H9 (cell line): ENCODE measurements around the gene CDC37L1. TPM values are rescaled to one million over a fixed set of nuclear protein-coding genes. Genes with fewer than 3 reads are reported as not detected.

ENCODE experiments used
- DNase-seq: peaks from one replicate; pipeline ENCODE4 v3.0.0-alpha.2; 2017
- H2AFZ ChIP-seq: one replicate; pipeline ENCODE4 v1.6.1; 2013; ENCODE audit warnings: mild to moderate bottlenecking, low read length, control low read depth, moderate library complexity
- H2AK5ac ChIP-seq: 2 replicates; pipeline ENCODE4 v1.6.1; 2013; ENCODE audit warnings: low read length, control low read depth, mixed read lengths; ENCODE audit not compliant: insufficient read length
- H2BK120ac ChIP-seq: one replicate; pipeline ENCODE4 v1.6.1; 2013; ENCODE audit warnings: low read depth, mild to moderate bottlenecking, low read length, control low read depth, inconsistent platforms; ENCODE audit not compliant: poor library complexity, severe bottlenecking
- H2BK12ac ChIP-seq: 2 replicates; pipeline ENCODE4 v1.6.1; 2013; ENCODE audit warnings: low read length, control low read depth, mixed read lengths, low read depth; ENCODE audit not compliant: insufficient read length
- H2BK15ac ChIP-seq: 2 replicates; pipeline ENCODE4 v1.6.1; 2013; ENCODE audit warnings: low read depth, low read length, control low read depth
- H2BK20ac ChIP-seq: one replicate; pipeline ENCODE4 v1.6.1; 2013; ENCODE audit warnings: low read depth, mild to moderate bottlenecking, low read length, control low read depth, inconsistent platforms; ENCODE audit not compliant: poor library complexity, severe bottlenecking
- H2BK5ac ChIP-seq: 2 replicates; pipeline ENCODE4 v1.6.1; 2013; ENCODE audit warnings: low read length, control low read depth, mixed read lengths; ENCODE audit not compliant: insufficient read length
- H3K14ac ChIP-seq: 2 replicates; pipeline ENCODE4 v1.6.1; 2013; ENCODE audit warnings: low read length, control low read depth; ENCODE audit not compliant: insufficient read depth
- H3K18ac ChIP-seq: 2 replicates; pipeline ENCODE4 v1.6.1; 2013; ENCODE audit warnings: low read depth, mild to moderate bottlenecking, mixed read lengths, low read length, control low read depth; ENCODE audit not compliant: insufficient read length
- H3K23ac ChIP-seq: 2 replicates; pipeline ENCODE4 v1.6.1; 2013; ENCODE audit warnings: low read length, control low read depth, mixed read lengths, low read depth; ENCODE audit not compliant: insufficient read length
- H3K23me2 ChIP-seq: 2 replicates; pipeline ENCODE4 v1.6.1; 2013; ENCODE audit warnings: low read depth, mild to moderate bottlenecking, mixed read lengths, low read length, control low read depth; ENCODE audit not compliant: insufficient read length, poor library complexity, severe bottlenecking
- H3K27ac ChIP-seq: 2 replicates; pipeline ENCODE4 v1.5.1; 2013; ENCODE audit warnings: low read length, control low read depth, mixed read lengths, low read depth; ENCODE audit not compliant: insufficient read length
- H3K27me3 ChIP-seq: 2 replicates; pipeline ENCODE4 v1.6.1; 2013; ENCODE audit warnings: low read length, control low read depth, inconsistent platforms; ENCODE audit not compliant: insufficient read depth
- H3K4ac ChIP-seq: 2 replicates; pipeline ENCODE4 v1.6.1; 2013; ENCODE audit warnings: low read depth, mild to moderate bottlenecking, control low read depth, inconsistent platforms, low read length, moderate library complexity
- H3K4me1 ChIP-seq: 2 replicates; pipeline ENCODE4 v1.6.1; 2013; ENCODE audit warnings: low read length, control low read depth, inconsistent platforms; ENCODE audit not compliant: insufficient read depth
- H3K4me2 ChIP-seq: 2 replicates; pipeline ENCODE4 v1.6.1; 2013; ENCODE audit warnings: low read length, control low read depth, mixed read lengths; ENCODE audit not compliant: insufficient read length, insufficient read depth
- H3K56ac ChIP-seq: 2 replicates; pipeline ENCODE4 v1.6.1; 2013; ENCODE audit warnings: low read depth, mild to moderate bottlenecking, mixed read lengths, low read length, control low read depth; ENCODE audit not compliant: insufficient read length
- H3K79me1 ChIP-seq: 2 replicates; pipeline ENCODE4 v1.6.1; 2013; ENCODE audit warnings: low read depth, mild to moderate bottlenecking, moderate library complexity, low read length, control low read depth, inconsistent platforms; ENCODE audit not compliant: insufficient read depth, poor library complexity, severe bottlenecking
- H3K79me2 ChIP-seq: 2 replicates; pipeline ENCODE4 v1.6.1; 2013; ENCODE audit warnings: low read length, control low read depth, inconsistent platforms; ENCODE audit not compliant: insufficient read depth
- H3K9ac ChIP-seq: 2 replicates; pipeline ENCODE4 v1.6.1; 2013; ENCODE audit warnings: low read length, control low read depth, mixed read lengths; ENCODE audit not compliant: insufficient read length; ENCODE audit errors: extremely low read depth
- H3K9me3 ChIP-seq: one replicate; pipeline ENCODE4 v1.6.1; 2013; ENCODE audit warnings: low read depth, low read length, inconsistent platforms; ENCODE audit not compliant: control insufficient read depth
- H3T11ph ChIP-seq: one replicate; pipeline ENCODE4 v1.6.1; 2013; ENCODE audit warnings: mild to moderate bottlenecking, low read length, control low read depth, inconsistent platforms
- H4K20me1 ChIP-seq: one replicate; pipeline ENCODE4 v1.6.1; 2013; ENCODE audit not compliant: control insufficient read depth, insufficient read length, insufficient read depth
- H4K5ac ChIP-seq: 2 replicates; pipeline ENCODE4 v1.6.1; 2013; ENCODE audit warnings: low read depth, mild to moderate bottlenecking, mixed read lengths, low read length, control low read depth; ENCODE audit not compliant: insufficient read length
- H4K8ac ChIP-seq: replicated peaks from 2 replicates; pipeline ENCODE4 v1.6.1; 2013; ENCODE audit warnings: low read length, control low read depth, mixed read lengths, low read depth; ENCODE audit not compliant: insufficient read length
- H4K91ac ChIP-seq: 2 replicates; pipeline ENCODE4 v1.6.1; 2013; ENCODE audit warnings: low read depth, mild to moderate bottlenecking, moderate library complexity, mixed read lengths, low read length, control low read depth; ENCODE audit not compliant: insufficient read length
- H3K27ac Mint-ChIP-seq, 3 experiments: 2 replicates in 2 of 3; 3 replicates in 1 of 3; pipeline ENCODE4 v1.8.0; 2020 to 2021; ENCODE audit warnings: mixed read lengths in 3 of 3, mild to moderate bottlenecking in 1 of 3, moderate library complexity in 1 of 3
- H3K27me3 Mint-ChIP-seq: 2 replicates; pipeline ENCODE4 v1.8.0; 2021; ENCODE audit warnings: low read depth, mild to moderate bottlenecking, moderate library complexity, mixed read lengths
- H3K36me3 Mint-ChIP-seq, 3 experiments: 2 replicates in 2 of 3; 3 replicates in 1 of 3; pipeline ENCODE4 v1.8.0; 2020 to 2021; ENCODE audit warnings: low read depth in 3 of 3, mixed read lengths in 3 of 3; ENCODE audit not compliant: insufficient read depth in 1 of 3
- H3K4me1 Mint-ChIP-seq, 2 experiments: 2 replicates each; pipeline ENCODE4 v1.8.0; 2020; ENCODE audit warnings: mixed read lengths in 2 of 2
- H3K4me3 Mint-ChIP-seq, 2 experiments: 2 replicates in 1 of 2; 3 replicates in 1 of 2; pipeline ENCODE4 v1.8.0; 2020 to 2021; ENCODE audit warnings: mild to moderate bottlenecking in 2 of 2, mixed read lengths in 2 of 2, moderate library complexity in 1 of 2
- H3K9me3 Mint-ChIP-seq, 2 experiments: 2 replicates in 1 of 2; 3 replicates in 1 of 2; pipeline ENCODE4 v1.8.0; 2020; ENCODE audit warnings: mild to moderate bottlenecking in 2 of 2, mixed read lengths in 2 of 2, moderate library complexity in 1 of 2
- CTCF ChIP-seq: fragments of 200-600 bp; sonication (generic); conservative IDR thresholded peaks from 3 replicates; pipeline ENCODE4 v1.8.0; 2021; ENCODE audit warnings: antibody characterized with exemption, mild to moderate bottlenecking
- WGBS: extraction: QIAGEN DNeasy Blood & Tissue Kit; methylation state at CpG from one replicate; pipeline ENCODE4 v1.1.7; 2013; ENCODE audit warnings: missing lambda C conversion rate, low lambda C conversion rate, mixed read lengths; ENCODE audit not compliant: insufficient read length; ENCODE audit errors: extremely low coverage; 5-methylcytosine and 5-hydroxymethylcytosine counted together
- total RNA-seq: library from RNA; stranded (reverse); gene quantifications from 2 replicates; pipeline ENCODE4 v1.2.1, GENCODE V29; 2021

The CDC37L1 gene
- total RNA-seq, 1 experiment from 2014 or later = 17.6 TPM

- Histone ChIP-seq H3K23ac (no peak overlapping the region), H3K56ac (no peak overlapping the region), H3K18ac (no peak overlapping the region), H2AK5ac (no peak overlapping the region), H4K20me1 (no peaks in the 10 kb centered on the region), H3K79me2 (no peaks in the 10 kb centered on the region; the same call in 1 of the 2 replicates), H4K5ac (no peak overlapping the region), H3K9ac (peak overlapping the region; percentile 67), H3K4me1 (peaks cover 10% of the 10 kb centered on the region; the same call in 1 of the 2 replicates), H2BK12ac (no peak overlapping the region), H2AFZ (no peak overlapping the region), H3K14ac (no peak overlapping the region), H3K27ac (no peak overlapping the region), H3K23me2 (peaks cover 11% of the 10 kb centered on the region), H3K27me3 (no peaks in the 10 kb centered on the region), H2BK120ac (no peak overlapping the region), H3K79me1 (peaks cover 3% of the 10 kb centered on the region), H3K9me3 (no peaks in the 10 kb centered on the region), H3K4me2 (peak overlapping the region; percentile 82), H2BK15ac (no peak overlapping the region), H3T11ph (no peak overlapping the region), H3K4ac (no peak overlapping the region), H2BK20ac (no peak overlapping the region), H4K8ac (no peak overlapping the region), H2BK5ac (no peak overlapping the region), H4K91ac (no peak overlapping the region)
- Mint-ChIP-seq H3K36me3 (peaks cover 0 to 2% (median under 1%) of the 10 kb centered on the region in 3 experiments; a peak in 5 of 7 replicates), H3K27ac (peak overlapping the region in 2 of 3 experiments; percentile 56 to 69; a peak in 3 of 7 replicates), H3K4me3 (peak overlapping the region; percentile 82 to 87), H3K27me3 (no peaks in the 10 kb centered on the region), H3K9me3 (no peaks in the 10 kb centered on the region), H3K4me1 (peaks cover 32 to 36% of the 10 kb centered on the region in 2 experiments)
- DNase-seq = no peak
- no peak for TF ChIP-seq CTCF
- WGBS = no CpG with 5 or more reads among the region's 26 CpGs
Measured at GRCh38 chr9:4739587-4740387, 60.4 kb downstream of the CDC37L1 start.
